ENCODE data around the gene MORN1.

The MORN1 gene

GRCh38 chr1:2372551-2373490 lies 18.5 kb downstream of the MORN1 start:
- DNase-seq = no peak

DNA sequence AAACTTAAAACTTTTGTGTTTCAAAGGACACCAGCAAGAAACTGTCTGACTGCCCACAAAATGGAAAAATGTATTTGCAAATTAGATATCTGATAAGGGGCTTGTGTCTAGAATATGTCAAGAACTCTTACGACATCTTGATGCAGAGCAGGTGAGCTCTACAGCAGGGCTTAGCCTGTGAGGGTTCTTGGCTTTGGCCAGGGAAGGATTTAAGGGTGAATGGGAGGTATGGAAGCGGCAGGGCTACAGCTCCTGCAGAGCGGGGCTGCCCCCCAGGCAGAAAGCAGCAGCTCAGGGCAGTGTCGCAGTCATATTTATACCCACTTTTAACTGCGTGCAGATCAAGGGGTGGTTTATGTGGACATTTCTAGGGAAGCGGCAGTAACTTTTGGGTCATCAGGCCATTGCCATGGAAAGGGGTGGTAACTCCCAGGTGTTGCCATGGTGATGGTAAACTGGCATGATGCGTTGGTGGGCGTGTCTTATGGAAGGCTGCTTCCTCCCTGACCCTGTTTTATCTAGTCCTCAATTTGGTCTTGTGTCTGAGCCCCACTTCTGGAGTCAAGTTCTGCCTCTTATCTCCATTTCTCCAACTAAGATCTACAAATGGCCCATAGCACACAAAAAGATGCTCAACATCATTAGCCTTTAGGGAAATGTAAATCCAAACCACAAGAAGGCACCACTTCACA lies 23.2 kb downstream of the MORN1 start:
- DNase-seq = no peak

DNA sequence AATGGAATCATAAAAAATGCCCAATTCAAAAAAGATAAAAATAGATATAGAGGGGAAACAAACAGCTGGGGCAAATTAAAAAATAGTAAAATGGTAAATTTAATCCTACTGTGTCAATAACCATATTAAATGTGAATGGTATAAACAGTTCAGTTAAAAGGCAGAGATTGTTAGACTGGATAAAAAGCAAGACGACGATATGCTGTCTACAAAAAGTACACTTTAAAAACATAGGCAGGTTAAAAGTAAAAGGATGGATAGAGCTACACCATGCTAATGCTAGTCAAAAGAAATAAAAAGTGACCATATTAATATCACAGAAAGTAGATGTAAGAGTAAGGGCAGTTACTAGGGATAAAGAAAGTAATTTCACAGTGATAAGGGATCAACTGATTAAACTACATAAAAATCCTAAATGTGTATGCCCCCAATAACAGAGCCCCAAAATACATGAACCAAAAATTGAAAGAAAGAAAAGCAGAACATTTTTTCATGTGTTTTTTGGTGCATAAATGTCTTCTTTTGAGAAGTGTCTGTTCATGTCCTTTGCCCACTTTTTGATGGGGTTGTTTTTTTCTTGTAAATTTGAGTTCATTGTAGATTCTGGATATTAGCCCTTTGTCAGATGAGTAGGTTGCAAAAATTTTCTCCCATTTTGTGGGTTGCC lies 27.4 kb downstream of the MORN1 start:
- DNase-seq = no peak

DNA sequence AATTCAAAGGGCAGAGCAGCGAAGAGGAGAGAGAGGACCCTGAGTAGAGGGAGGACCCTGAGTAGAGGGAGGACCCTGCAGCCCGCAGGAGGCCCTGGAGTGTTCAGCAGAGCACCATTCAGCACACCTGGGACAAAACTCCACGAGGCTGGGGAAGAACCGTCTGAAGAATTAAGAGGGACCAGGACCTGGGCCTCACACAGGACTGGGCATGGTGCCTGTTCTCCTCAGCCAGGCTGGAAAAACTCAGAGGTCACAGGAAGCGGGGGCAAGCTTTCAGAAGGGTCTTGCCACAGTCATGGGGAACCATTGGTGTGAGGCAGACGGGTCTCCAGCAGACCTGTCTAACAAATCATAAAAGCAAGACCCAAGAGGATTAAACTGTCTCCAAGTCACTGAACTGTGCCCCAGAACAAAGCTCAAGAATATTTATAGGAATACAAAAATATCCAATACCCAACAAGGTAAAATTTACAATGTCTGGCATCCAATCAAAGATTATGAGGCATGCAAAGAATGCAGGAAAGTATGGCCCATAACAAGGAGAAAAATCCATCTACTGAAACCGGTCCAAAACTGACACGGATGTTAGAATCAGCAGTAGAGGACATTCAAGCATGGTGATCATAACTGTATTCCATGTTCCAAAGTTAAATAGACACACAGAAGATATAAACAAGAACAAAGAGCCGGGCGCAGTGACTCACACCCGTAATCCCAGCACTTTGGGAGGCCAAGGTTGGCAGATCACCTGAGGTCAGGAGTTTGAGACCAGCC lies 30.6 kb downstream of the MORN1 start:
- DNase-seq = no peak

- DNase-seq = no peak
Observed at GRCh38 chr1:2358651-2359640, 32.4 kb downstream of the MORN1 start.

DNA sequence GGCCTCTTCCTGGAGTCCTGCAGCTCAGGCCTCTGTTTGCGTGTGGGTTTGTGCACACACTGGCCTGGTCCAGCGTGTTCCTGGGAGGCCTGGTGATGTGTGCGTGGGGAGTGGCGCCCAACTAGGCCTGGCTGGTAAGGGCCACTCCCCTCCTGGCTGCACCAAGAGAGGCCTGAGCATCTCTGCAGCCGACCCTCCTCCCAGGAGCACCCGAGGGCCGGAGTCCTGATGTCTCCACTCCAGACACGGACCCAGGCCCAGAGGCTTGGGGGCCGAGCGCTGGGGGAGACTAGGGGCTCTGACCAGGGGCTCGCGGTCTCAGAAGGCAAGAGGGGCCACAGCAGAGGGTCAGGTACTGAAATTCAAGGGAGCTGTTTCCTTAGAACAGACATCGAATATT lies 33.3 kb downstream of the MORN1 start:
- DNase-seq = no peak

- DNase-seq = no peak
Observed at GRCh38 chr1:2356911-2357845, 34.2 kb downstream of the MORN1 start.

DNA sequence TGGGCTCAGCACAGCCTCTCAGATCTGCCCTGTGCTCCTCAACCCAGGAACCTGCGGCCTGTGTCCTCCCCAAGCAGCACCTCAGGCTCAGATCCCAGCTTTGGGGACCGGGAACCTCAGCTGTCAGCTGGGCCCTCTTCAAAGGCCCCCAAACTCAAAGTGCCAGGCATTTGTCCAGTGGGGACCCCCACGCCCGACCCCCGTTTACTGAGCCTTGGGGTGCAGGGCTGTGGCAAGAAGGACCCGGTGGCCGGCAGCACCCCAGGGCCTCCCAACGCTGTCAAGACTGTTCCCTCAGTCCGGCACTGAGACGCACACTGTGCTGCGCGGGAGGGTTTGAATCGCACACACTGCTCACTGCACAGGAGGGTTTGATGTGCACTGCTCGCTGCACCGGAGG lies 35.0 kb downstream of the MORN1 start:
- DNase-seq = no peak

- DNase-seq = no peak
Observed at GRCh38 chr1:2355373-2356261, 35.7 kb downstream of the MORN1 start.

DNA sequence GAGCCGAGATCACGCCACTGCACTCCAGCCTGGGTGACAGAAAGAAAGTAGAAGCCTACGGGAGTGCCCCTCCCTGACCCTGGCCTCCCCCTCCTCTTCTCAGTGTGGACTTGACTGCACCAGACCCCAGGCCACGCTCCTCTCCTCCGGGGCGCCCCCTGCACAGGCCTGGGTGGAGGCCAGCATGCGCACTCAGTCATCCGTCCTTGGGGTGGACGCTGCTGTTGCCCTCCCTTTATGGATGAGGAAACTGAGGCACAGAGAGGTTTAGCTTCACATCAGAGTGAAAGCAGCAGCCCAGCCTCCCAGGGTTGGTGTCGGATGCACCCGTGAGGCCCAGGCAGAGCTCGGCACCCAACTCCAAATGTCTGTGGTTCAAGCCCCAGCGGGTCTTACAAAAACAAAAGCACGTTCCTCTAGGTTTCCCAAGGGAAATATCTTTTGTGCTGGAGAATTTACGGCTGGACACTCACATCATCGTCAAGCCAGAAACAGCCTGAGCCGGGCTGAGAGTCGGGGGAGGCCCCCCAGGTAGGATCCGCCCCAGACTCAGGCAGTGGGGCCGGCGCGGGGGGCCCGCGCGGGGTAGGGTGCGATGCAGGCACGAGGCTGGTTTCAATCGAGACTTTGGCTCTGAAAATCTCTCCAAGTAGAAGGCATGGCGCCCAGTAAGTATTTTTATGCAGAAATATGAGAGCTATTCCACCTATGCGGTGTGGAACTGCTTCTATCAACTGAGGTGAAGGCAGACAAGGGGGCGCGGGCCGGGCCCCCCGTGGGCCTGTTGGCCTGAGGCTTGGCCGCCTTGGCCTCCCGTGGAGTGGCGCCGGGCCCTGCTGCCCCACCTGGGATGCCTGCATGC lies 36.6 kb downstream of the MORN1 start:
- no peak for DNase-seq

DNA sequence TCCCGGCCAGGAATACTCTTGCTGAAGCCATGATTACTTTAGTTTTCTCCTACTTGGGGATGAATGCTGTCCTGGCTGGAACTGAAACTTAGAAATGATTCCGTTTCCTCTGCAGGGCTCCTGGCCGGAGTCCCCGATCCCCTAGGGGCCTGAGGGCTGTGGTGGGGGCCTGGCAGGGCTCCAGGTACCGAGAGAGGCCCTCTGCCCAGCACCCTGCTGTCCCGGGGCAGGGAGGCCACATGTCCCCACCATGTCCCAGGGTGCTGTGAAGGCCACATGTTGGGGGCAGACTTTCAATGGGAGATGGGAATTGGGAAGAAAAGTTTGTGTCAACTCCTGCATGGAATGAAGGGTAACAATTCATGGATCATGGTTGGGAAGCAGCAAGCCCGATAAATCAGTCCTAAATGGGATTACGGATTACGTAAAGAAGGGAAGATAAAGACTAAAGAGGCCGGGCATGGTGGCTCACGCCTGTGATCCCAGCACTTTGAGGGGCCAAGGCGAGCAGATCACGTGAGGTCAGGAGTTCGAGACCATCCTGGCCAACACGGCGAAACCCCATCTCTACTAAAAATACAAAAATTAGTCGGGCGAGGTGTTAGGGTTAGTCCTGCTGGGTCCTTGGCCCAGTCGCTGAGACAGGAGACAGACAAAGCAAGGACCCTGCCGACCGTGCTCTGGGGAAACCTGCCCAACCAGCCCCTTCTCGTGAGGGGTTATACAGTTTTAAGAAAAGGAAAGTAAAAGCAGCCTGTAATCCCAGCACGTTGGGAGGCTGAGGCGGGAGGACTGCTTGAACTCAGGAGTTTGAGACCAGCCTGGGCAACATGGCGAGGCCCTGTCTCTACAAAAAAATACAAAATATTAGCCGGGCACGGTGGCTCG lies 37.6 kb downstream of the MORN1 start:
- no peak for DNase-seq

DNA sequence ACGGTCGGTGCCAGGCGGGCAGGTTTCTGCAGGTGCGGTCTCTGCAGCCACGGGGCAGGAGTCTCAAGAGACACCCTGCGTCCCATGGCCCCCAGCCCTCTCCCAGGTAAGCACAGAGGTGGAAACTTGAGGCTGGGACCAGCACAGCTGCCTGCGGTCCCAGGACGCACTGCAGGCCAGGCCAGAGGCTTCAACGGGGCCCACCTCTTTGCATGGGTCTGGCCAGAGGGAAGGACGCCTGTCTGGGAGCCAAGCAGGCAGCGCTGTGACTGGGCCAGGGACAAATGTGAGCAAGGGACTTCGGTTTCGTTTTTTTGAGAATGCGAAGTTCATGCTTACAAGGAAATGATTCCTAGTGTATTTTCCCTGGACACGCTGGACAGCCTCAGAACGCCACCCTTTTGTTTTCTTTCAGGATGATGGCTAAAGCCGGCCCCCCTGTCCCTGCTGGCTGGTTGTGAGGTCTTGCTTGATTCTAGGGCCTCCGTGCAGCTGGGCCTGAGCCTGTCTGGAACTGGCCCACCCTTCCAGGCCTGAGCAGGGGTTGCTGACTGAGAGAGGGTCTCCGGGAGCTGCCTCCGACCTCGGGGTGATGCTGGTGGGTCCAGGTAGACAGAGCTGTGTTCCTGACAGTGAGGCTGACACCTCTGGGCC lies 38.3 kb downstream of the MORN1 start:
- no peak for DNase-seq

GRCh38 chr1:2352341-2352896 lies 38.9 kb downstream of the MORN1 start:
- DNase-seq = no peak

DNA sequence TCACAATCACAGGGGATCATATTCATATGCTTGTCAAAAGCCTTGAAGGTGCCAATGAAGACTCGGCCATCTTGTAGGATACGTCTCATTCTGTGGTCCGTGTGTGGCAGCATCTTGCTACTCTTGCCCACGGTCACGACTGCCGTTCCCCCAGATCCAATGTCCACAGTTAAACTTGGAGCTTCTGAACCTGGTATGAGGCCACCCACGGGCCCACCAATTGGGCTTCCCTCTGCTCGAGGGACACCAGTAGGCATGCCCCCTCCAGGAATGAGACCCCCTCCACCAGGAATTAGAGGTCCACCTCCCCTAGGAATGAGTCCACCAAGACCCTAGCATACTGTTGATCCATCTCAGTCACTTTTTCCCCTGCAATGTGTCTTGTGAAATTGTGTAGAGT lies 39.6 kb downstream of the MORN1 start:
- no peak for DNase-seq

DNA sequence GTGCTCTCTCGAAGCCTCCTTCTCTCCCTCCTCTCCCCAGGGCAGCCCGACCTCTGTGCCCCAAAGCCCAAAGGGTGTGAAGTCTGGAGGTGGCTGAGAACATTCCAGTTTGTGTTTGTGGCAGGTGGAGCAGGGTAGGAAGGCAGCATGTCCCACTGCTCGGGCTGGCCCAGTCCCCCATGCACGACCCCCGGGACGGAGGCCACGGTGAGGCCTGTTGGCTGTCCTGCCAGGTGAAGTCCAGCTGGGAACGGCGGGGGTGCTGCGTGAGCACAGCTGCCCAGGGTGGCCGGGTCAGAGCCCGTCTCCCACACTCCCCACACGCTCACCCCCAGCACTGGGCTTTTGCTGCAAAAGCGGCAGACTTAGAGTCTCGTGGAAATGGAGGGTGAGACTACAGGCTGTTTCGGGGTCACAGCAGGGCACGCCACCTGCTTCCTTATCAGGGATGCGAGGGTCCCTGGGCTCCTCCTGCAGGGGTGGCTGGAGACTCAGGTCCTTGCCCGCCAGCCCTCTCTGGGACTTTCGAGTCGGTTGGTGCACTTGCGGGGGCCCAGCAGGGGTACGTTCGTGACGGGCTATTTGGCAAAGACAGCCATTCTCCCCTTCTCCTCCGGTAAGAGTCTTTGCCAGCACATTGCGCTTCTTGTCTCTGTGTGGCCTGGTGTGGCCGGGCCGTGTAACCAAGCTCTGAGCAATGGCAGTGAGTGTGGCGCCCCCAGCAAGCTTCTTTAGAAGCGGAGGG lies 40.3 kb downstream of the MORN1 start:
- DNase-seq = no peak

DNA sequence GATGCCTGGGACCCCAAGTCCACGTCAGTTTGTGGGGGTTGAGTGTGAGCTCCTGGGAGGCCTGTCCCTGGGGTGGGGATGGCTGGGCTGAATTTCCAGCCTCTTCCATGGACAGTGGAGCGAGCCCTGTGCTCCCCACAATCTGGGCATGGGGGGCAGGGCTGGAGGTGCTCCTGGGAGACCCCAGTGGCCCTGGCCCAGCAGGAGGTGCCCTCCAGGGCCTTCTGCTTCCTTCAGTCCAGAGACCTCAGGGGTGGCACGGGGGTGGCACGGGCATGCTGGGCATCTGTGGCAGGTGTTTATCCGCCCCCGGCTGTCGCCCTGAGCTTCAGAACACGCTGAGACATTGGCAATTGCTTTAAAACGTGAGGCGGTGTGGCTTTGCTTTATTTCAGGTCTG lies 40.9 kb downstream of the MORN1 start:
- DNase-seq = no peak

Measured in NK-92 treated with Interleukin-12 subunit alpha and Interleukin-12 subunit beta, amount 100 ng/mL, for 24 hours (cell line).